ENCODE results near the gene SCGB1D2.
"Not testable (repeated sequence)": the region's sequence is repeated elsewhere in the genome, so short reads cannot be mapped to it uniquely, and the experiment has no call there.

The SCGB1D2 gene

GRCh38 chr11:62242021-62242420, at the start of gene SCGB1D2:
Gene SCGB1D2 (plus strand): TSS chr11:62242239. CDS start chr11:62242308, 69 bp downstream.
- TF ChIP-seq ZNF274 (IDR thresholded peaks at IDR 0.05; ENCODE audit: low read depth, low read length), result no peak
- H3K4me3 ChIP-seq (ENCODE audit: low read length), result no peak within 1 kb of the TSS

GRCh38 chr11:62193952-62194351, 48.1 kb upstream of the SCGB1D2 start:
- no peak overlapping the region for H3K4me3 ChIP-seq (ENCODE audit: low read length)
- no peak for TF ChIP-seq ZNF274 (IDR thresholded peaks at IDR 0.05; ENCODE audit: low read depth, low read length)

GRCh38 chr11:62195010-62195409, 47.0 kb upstream of the SCGB1D2 start:
- not testable (repeated sequence) for H3K4me3 ChIP-seq (ENCODE audit: low read length)

GRCh38 chr11:62195945-62196344, 46.1 kb upstream of the SCGB1D2 start:
- no peak overlapping the region for H3K4me3 ChIP-seq (ENCODE audit: low read length)
- no peak for TF ChIP-seq ZNF274 (IDR thresholded peaks at IDR 0.05; ENCODE audit: low read depth, low read length)

- H3K4me3 ChIP-seq (ENCODE audit: low read length), result not testable (repeated sequence)
Observed at GRCh38 chr11:62197400-62197799, 44.6 kb upstream of the SCGB1D2 start.

GRCh38 chr11:62201376-62201775, 40.7 kb upstream of the SCGB1D2 start:
- no peak for TF ChIP-seq ZNF274 (IDR thresholded peaks at IDR 0.05; ENCODE audit: low read depth, low read length)
- no peak overlapping the region for H3K4me3 ChIP-seq (ENCODE audit: low read length)

GRCh38 chr11:62202910-62203309, 39.1 kb upstream of the SCGB1D2 start:
- no peak for TF ChIP-seq ZNF274 (IDR thresholded peaks at IDR 0.05; ENCODE audit: low read depth, low read length)
- H3K4me3 ChIP-seq (ENCODE audit: low read length), result no peak overlapping the region

GRCh38 chr11:62204430-62204829, 37.6 kb upstream of the SCGB1D2 start:
- H3K4me3 ChIP-seq (ENCODE audit: low read length), result no peak overlapping the region
- no peak for TF ChIP-seq ZNF274 (IDR thresholded peaks at IDR 0.05; ENCODE audit: low read depth, low read length)

GRCh38 chr11:62205441-62205840, 36.6 kb upstream of the SCGB1D2 start:
- no peak for TF ChIP-seq ZNF274 (IDR thresholded peaks at IDR 0.05; ENCODE audit: low read depth, low read length)
- H3K4me3 ChIP-seq (ENCODE audit: low read length), result no peak overlapping the region

GRCh38 chr11:62206276-62207066, 35.6 kb upstream of the SCGB1D2 start:
- not testable (repeated sequence) for H3K4me3 ChIP-seq (ENCODE audit: low read length)

GRCh38 chr11:62208785-62209144, 33.3 kb upstream of the SCGB1D2 start:
- no peak overlapping the region for H3K4me3 ChIP-seq (ENCODE audit: low read length)
- no peak for TF ChIP-seq ZNF274 (IDR thresholded peaks at IDR 0.05; ENCODE audit: low read depth, low read length)

GRCh38 chr11:62217191-62217748, 24.8 kb upstream of the SCGB1D2 start:
- TF ChIP-seq ZNF274 (IDR thresholded peaks at IDR 0.05; ENCODE audit: low read depth, low read length), result no peak

GRCh38 chr11:62221498-62221897, 20.5 kb upstream of the SCGB1D2 start:
- H3K4me3 ChIP-seq (ENCODE audit: low read length), result no peak overlapping the region
- TF ChIP-seq ZNF274 (IDR thresholded peaks at IDR 0.05; ENCODE audit: low read depth, low read length), result no peak

More at GRCh38 chr11:62217191-62217748, 24.8 kb upstream of the SCGB1D2 start:
- H3K4me3 ChIP-seq (ENCODE audit: low read length), result no peak overlapping the region

GRCh38 chr11:62223095-62223494, 18.9 kb upstream of the SCGB1D2 start:
- no peak overlapping the region for H3K4me3 ChIP-seq (ENCODE audit: low read length)
- no peak for TF ChIP-seq ZNF274 (IDR thresholded peaks at IDR 0.05; ENCODE audit: low read depth, low read length)

GRCh38 chr11:62233730-62234129, 8.3 kb upstream of the SCGB1D2 start:
- H3K4me3 ChIP-seq (ENCODE audit: low read length), result no peak overlapping the region
- TF ChIP-seq ZNF274 (IDR thresholded peaks at IDR 0.05; ENCODE audit: low read depth, low read length), result no peak

- TF ChIP-seq ZNF274 (IDR thresholded peaks at IDR 0.05; ENCODE audit: low read depth, low read length), result no peak
- H3K4me3 ChIP-seq (ENCODE audit: low read length), result no peak overlapping the region
Observed at GRCh38 chr11:62236187-62236586, 5.9 kb upstream of the SCGB1D2 start.
